Liver (tissue), 9 donors: ENCODE measurements around the gene ITIH5. TPM values are rescaled to one million over a fixed set of nuclear protein-coding genes. Genes with fewer than 3 reads are reported as not detected.

Experiments used
- DNase-seq: peaks from one replicate; pipeline ENCODE4 v3.0.0-alpha.2; 2017; ENCODE audit warnings: low spot score
- H3K27ac ChIP-seq, 2 donors: one replicate each; pipeline ENCODE4 v1.7.0; 2013; ENCODE audit warnings: inconsistent platforms in 2 of 2, low read length in 2 of 2, control low read depth in 1 of 2, low read depth in 1 of 2, mild to moderate bottlenecking in 1 of 2
- H3K27me3 ChIP-seq, 4 donors: one replicate each; pipeline versions ENCODE4 v1.6.1 to v1.7.0; 2013; ENCODE audit warnings: low read length in 3 of 4, inconsistent platforms in 1 of 4, mild to moderate bottlenecking in 1 of 4, moderate library complexity in 1 of 4; ENCODE audit not compliant: control insufficient read depth in 4 of 4, insufficient read depth in 4 of 4
- H3K36me3 ChIP-seq, 4 donors: one replicate each; pipeline versions ENCODE4 v1.6.1 to v1.7.0; 2013; ENCODE audit warnings: low read length in 3 of 4, mild to moderate bottlenecking in 3 of 4, low read depth in 1 of 4, moderate library complexity in 1 of 4; ENCODE audit not compliant: control insufficient read depth in 4 of 4, insufficient read depth in 3 of 4
- H3K4me1 ChIP-seq, 4 donors: one replicate each; pipeline versions ENCODE4 v1.6.1 to v1.7.0; 2013; ENCODE audit warnings: low read length in 3 of 4, mild to moderate bottlenecking in 3 of 4, moderate library complexity in 1 of 4; ENCODE audit not compliant: control insufficient read depth in 4 of 4, insufficient read depth in 4 of 4
- H3K4me3 ChIP-seq, 3 donors: one replicate each; pipeline versions ENCODE4 v1.6.1 to v1.7.0; 2013; ENCODE audit warnings: low read length in 3 of 3, control low read depth in 1 of 3, low read depth in 1 of 3, mild to moderate bottlenecking in 1 of 3
- H3K9ac ChIP-seq, 2 donors: one replicate each; pipeline ENCODE4 v1.7.0; 2013; ENCODE audit warnings: low read length in 2 of 2, mild to moderate bottlenecking in 2 of 2, moderate library complexity in 2 of 2, control low read depth in 1 of 2, low read depth in 1 of 2
- H3K9me3 ChIP-seq, 4 donors: one replicate each; pipeline versions ENCODE4 v1.6.1 to v1.7.0; 2013; ENCODE audit warnings: low read length in 3 of 4; ENCODE audit not compliant: control insufficient read depth in 4 of 4
- EGR1 ChIP-seq, 2 donors: IDR thresholded peaks; 2 replicates each; pipeline ENCODE4 v1.6.1; 2016 to 2018; ENCODE audit warnings: antibody characterized with exemption in 2 of 2, low read depth in 2 of 2
- FOXA1 ChIP-seq: IDR thresholded peaks from 2 replicates; pipeline ENCODE4 v1.6.1; 2016; ENCODE audit warnings: antibody characterized with exemption
- FOXA2 ChIP-seq: IDR thresholded peaks from 2 replicates; pipeline ENCODE4 v1.6.1; 2016; ENCODE audit warnings: antibody characterized with exemption
- GABPA ChIP-seq, 2 donors: IDR thresholded peaks in 1 of 2; conservative IDR thresholded peaks in 1 of 2; 2 replicates each; pipeline ENCODE4 v1.6.1; 2016; ENCODE audit warnings: antibody characterized with exemption in 2 of 2, mild to moderate bottlenecking in 1 of 2, moderate library complexity in 1 of 2
- HNF4A ChIP-seq, 2 donors: conservative IDR thresholded peaks; 2 replicates each; pipeline ENCODE4 v1.6.1; 2016; ENCODE audit warnings: antibody characterized with exemption in 2 of 2, mild to moderate bottlenecking in 2 of 2
- HNF4G ChIP-seq: IDR thresholded peaks from 2 replicates; pipeline ENCODE4 v1.6.1; 2016; ENCODE audit warnings: antibody characterized with exemption
- JUND ChIP-seq, 2 donors: IDR thresholded peaks; 2 replicates each; pipeline ENCODE4 v1.6.1; 2016; ENCODE audit warnings: antibody characterized with exemption in 2 of 2
- NR2F2 ChIP-seq: IDR thresholded peaks from 2 replicates; pipeline ENCODE4 v1.6.1; 2016; ENCODE audit warnings: antibody characterized with exemption
- RAD21 ChIP-seq, 2 donors: IDR thresholded peaks; 2 replicates each; pipeline ENCODE4 v1.6.1; 2016; ENCODE audit warnings: antibody characterized with exemption in 2 of 2, mild to moderate bottlenecking in 2 of 2
- RXRA ChIP-seq, 2 donors: IDR thresholded peaks; 2 replicates each; pipeline ENCODE4 v1.6.1; 2017 to 2018; ENCODE audit warnings: antibody characterized with exemption in 2 of 2, mild to moderate bottlenecking in 1 of 2
- SP1 ChIP-seq: IDR thresholded peaks from 2 replicates; pipeline ENCODE4 v1.6.1; 2018; ENCODE audit warnings: antibody characterized with exemption, mild to moderate bottlenecking
- TAF1 ChIP-seq: conservative IDR thresholded peaks from 2 replicates; pipeline ENCODE4 v1.6.1; 2016; ENCODE audit warnings: antibody characterized with exemption, mild to moderate bottlenecking
- YY1 ChIP-seq: IDR thresholded peaks from 2 replicates; pipeline ENCODE4 v1.6.1; 2016; ENCODE audit warnings: antibody characterized with exemption, mild to moderate bottlenecking
- WGBS: extraction: QIAGEN DNeasy Blood & Tissue Kit; methylation state at CpG from one replicate; pipeline ENCODE4 v1.1.7; 2013; 5-methylcytosine and 5-hydroxymethylcytosine counted together
- polyA plus RNA-seq, 2 donors: library from polyadenylated mRNA; stranded (reverse) in 1 of 2; unstranded in 1 of 2; fragments of 200-250 nt in 1 of 2; fragments of >200 nt in 1 of 2; fragmentation: Nextera tagmentation in 1 of 2; extraction: Ambion mirVana in 1 of 2; gene quantifications; one replicate each; pipeline versions ENCODE4 v1.2.1 to v1.2.3, GENCODE V29; 2013 to 2015
- total RNA-seq, 2 donors: library from RNA; depleted of rRNA; stranded (reverse); fragments of >200 nt; gene quantifications; one replicate each; pipeline ENCODE4 v1.2.3, GENCODE V29; 2014
- TF ChIP-seq, protein P1 (sequence below): fragments of 150-350 bp; IDR thresholded peaks from 2 replicates; pipeline ENCODE4 v1.5.1; 2017; ENCODE audit warnings: improper control_type of control experiment, low read depth, low read length; ENCODE audit not compliant: missing input control
- TF ChIP-seq, protein P2 (sequence below): IDR thresholded peaks from 2 replicates; pipeline ENCODE4 v1.6.1; 2016; ENCODE audit warnings: antibody characterized with exemption
- TF ChIP-seq, protein P3 (sequence below): IDR thresholded peaks from 2 replicates; pipeline ENCODE4 v1.6.1; 2016; ENCODE audit warnings: antibody characterized with exemption
- TF ChIP-seq, protein P4 (sequence below): IDR thresholded peaks from 2 replicates; pipeline ENCODE4 v1.6.1; 2016; ENCODE audit warnings: antibody characterized with exemption
- donor health status: healthy.
- donor health status: healthy.
- donor health status: healthy.
- donor health status: healthy.
- donor health status: healthy.

The ITIH5 gene
- total and polyA plus RNA-seq, 4 donors, result 0.60 to 1.3 (median 0.98) TPM

DNA sequence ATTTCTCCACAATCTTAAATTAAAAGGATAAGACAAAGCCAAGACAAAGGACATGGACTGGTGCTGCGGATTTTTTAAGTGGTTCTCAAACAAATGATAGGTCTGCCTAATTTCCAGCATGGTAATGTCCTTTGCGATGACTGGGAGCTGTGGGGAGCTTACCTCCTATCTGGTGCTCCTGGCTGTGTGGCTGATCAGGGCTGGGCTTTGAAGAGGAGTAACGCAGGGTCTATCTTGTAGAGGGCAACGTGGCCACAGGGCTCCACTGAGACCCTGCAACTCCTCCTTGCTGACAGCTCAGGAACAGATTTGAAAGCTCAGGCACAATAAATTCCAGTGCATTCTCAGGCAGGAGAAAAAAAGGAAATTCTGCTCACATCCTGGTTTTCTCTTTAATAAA lies 152.8 kb downstream of the ITIH5 start (continued):
- TF ChIP-seq, protein P1, sequence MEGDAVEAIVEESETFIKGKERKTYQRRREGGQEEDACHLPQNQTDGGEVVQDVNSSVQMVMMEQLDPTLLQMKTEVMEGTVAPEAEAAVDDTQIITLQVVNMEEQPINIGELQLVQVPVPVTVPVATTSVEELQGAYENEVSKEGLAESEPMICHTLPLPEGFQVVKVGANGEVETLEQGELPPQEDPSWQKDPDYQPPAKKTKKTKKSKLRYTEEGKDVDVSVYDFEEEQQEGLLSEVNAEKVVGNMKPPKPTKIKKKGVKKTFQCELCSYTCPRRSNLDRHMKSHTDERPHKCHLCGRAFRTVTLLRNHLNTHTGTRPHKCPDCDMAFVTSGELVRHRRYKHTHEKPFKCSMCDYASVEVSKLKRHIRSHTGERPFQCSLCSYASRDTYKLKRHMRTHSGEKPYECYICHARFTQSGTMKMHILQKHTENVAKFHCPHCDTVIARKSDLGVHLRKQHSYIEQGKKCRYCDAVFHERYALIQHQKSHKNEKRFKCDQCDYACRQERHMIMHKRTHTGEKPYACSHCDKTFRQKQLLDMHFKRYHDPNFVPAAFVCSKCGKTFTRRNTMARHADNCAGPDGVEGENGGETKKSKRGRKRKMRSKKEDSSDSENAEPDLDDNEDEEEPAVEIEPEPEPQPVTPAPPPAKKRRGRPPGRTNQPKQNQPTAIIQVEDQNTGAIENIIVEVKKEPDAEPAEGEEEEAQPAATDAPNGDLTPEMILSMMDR, result no peak
- TF ChIP-seq, protein P2, sequence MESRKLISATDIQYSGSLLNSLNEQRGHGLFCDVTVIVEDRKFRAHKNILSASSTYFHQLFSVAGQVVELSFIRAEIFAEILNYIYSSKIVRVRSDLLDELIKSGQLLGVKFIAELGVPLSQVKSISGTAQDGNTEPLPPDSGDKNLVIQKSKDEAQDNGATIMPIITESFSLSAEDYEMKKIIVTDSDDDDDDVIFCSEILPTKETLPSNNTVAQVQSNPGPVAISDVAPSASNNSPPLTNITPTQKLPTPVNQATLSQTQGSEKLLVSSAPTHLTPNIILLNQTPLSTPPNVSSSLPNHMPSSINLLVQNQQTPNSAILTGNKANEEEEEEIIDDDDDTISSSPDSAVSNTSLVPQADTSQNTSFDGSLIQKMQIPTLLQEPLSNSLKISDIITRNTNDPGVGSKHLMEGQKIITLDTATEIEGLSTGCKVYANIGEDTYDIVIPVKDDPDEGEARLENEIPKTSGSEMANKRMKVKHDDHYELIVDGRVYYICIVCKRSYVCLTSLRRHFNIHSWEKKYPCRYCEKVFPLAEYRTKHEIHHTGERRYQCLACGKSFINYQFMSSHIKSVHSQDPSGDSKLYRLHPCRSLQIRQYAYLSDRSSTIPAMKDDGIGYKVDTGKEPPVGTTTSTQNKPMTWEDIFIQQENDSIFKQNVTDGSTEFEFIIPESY, result no peak
- TF ChIP-seq GABPA (IDR thresholded peaks at IDR 0.05 in 1 of 2, conservative IDR thresholded peaks at IDR 0.05 in 1 of 2) (no peak), NR2F2 (no peak), RXRA (IDR thresholded peaks at IDR 0.05) (no peak), SP1 (no peak)

DNA sequence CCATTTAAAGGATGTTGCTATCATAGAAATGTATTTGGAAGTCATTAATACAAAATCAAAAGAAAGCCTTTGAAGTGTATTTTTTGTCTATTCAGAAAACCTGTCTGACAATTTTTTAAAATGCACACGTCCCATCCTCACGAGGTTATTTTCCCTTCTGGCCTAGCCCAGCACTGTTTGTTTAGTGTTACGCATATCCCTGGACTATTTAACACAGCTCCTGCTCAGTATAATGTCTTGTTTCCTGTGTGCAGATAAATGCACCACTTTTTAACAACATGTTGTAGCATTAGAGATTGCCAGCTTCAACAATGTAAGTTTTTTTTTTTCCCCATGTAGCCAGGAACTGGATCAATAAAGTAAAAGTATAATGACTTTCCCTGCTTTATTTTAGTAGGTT lies 153.3 kb downstream of the ITIH5 start:
- H3K36me3 ChIP-seq, result no peaks in the 10 kb centered on the region
- DNase-seq, result no peak
- H3K4me1 ChIP-seq, result peaks cover 0 to 2% (median 0%) of the 10 kb centered on the region in 4 donors
- no peak overlapping the region for H3K27ac ChIP-seq
- no peaks in the 10 kb centered on the region for H3K9me3 ChIP-seq
- peaks cover 0 to 3% (median 0%) of the 10 kb centered on the region in 4 donors for H3K27me3 ChIP-seq
- H3K9ac ChIP-seq, result no peak overlapping the region
- WGBS, result 33% methylated on average over 3 of the region's 3 CpGs
- TF ChIP-seq, protein P3, sequence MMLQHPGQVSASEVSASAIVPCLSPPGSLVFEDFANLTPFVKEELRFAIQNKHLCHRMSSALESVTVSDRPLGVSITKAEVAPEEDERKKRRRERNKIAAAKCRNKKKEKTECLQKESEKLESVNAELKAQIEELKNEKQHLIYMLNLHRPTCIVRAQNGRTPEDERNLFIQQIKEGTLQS, result no peak
- TF ChIP-seq JUND (IDR thresholded peaks at IDR 0.05), result no peak
- no peak for TF ChIP-seq EGR1 (IDR thresholded peaks at IDR 0.05; ENCODE audit: low read depth in 2 of 2)
- TF ChIP-seq, protein P1, result no peak
- TF ChIP-seq FOXA1, result no peak
- no peak for TF ChIP-seq NR2F2
- TF ChIP-seq RAD21 (IDR thresholded peaks at IDR 0.05), result no peak
- no peak for TF ChIP-seq TAF1
- TF ChIP-seq, protein P4, sequence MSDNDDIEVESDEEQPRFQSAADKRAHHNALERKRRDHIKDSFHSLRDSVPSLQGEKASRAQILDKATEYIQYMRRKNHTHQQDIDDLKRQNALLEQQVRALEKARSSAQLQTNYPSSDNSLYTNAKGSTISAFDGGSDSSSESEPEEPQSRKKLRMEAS, result no peak
- TF ChIP-seq YY1, result no peak
- TF ChIP-seq SP1, result no peak
- no peak for TF ChIP-seq HNF4G
- no peak for TF ChIP-seq GABPA (IDR thresholded peaks at IDR 0.05 in 1 of 2, conservative IDR thresholded peaks at IDR 0.05 in 1 of 2)
- TF ChIP-seq HNF4A (conservative IDR thresholded peaks at IDR 0.05), result no peak
- no peak for TF ChIP-seq RXRA (IDR thresholded peaks at IDR 0.05)
- TF ChIP-seq, protein P2, result no peak
- TF ChIP-seq FOXA2, result no peak
- no peak overlapping the region for H3K4me3 ChIP-seq
